ENCODE results near the gene POLA2. TPM values are rescaled to one million over a fixed set of nuclear protein-coding genes. Genes with fewer than 3 reads are reported as not detected.

Gene POLA2
- total and polyA plus RNA-seq, 9 of the 15 experiments (the other 6 are each of a cell fraction or from before 2014, with no cell fraction given), result 2.7 to 134 (median 44.4) TPM

DNA sequence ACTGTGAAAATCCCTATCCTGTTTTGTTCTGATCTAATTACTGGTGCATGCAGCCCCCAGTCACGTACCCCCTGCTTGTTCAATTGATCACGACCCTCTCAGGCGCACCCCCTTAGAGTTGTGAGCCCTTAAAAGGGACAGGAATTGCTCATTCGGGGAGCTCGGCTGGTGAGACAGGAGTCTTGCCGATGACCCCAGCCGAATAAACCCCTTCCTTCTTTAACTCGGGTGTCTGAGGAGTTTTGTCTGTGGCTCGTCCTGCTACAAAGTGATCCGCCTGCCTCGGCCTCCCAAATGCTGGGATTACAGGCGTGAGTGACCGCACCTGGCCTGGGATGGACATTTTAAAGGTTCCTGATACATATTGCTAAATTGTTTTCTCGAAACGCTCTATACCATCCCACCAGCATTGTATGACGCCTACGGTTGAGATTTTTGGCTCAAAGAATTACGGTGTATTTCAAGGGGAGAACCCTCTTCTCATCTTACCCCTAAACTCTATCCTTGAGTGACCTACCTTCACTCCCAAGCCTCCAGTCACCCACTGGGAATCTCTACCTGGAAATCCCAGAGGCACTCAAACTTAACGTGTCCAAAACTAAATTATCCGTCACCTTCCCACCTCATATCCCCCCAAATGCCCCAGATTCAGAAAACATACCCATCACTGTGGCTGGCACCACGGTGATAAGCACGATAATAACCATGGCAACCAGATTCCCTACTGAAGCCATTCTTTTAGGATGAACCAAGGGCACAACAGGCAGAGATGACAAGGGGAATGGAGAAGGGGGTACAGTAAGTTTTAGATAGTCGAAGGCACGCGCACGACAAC lies 789 bp upstream of the POLA2 start (continued):
- TF ChIP-seq, protein P1, sequence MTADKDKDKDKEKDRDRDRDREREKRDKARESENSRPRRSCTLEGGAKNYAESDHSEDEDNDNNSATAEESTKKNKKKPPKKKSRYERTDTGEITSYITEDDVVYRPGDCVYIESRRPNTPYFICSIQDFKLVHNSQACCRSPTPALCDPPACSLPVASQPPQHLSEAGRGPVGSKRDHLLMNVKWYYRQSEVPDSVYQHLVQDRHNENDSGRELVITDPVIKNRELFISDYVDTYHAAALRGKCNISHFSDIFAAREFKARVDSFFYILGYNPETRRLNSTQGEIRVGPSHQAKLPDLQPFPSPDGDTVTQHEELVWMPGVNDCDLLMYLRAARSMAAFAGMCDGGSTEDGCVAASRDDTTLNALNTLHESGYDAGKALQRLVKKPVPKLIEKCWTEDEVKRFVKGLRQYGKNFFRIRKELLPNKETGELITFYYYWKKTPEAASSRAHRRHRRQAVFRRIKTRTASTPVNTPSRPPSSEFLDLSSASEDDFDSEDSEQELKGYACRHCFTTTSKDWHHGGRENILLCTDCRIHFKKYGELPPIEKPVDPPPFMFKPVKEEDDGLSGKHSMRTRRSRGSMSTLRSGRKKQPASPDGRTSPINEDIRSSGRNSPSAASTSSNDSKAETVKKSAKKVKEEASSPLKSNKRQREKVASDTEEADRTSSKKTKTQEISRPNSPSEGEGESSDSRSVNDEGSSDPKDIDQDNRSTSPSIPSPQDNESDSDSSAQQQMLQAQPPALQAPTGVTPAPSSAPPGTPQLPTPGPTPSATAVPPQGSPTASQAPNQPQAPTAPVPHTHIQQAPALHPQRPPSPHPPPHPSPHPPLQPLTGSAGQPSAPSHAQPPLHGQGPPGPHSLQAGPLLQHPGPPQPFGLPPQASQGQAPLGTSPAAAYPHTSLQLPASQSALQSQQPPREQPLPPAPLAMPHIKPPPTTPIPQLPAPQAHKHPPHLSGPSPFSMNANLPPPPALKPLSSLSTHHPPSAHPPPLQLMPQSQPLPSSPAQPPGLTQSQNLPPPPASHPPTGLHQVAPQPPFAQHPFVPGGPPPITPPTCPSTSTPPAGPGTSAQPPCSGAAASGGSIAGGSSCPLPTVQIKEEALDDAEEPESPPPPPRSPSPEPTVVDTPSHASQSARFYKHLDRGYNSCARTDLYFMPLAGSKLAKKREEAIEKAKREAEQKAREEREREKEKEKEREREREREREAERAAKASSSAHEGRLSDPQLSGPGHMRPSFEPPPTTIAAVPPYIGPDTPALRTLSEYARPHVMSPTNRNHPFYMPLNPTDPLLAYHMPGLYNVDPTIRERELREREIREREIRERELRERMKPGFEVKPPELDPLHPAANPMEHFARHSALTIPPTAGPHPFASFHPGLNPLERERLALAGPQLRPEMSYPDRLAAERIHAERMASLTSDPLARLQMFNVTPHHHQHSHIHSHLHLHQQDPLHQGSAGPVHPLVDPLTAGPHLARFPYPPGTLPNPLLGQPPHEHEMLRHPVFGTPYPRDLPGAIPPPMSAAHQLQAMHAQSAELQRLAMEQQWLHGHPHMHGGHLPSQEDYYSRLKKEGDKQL (CRISPR knock-in tag; IDR thresholded peaks at IDR 0.05; ENCODE audit: borderline replicate concordance), result no peak
- TF ChIP-seq KDM4B (IDR thresholded peaks at IDR 0.05; ENCODE audit: borderline replicate concordance in 2 of 2, low read depth in 1 of 2) (no peak), ZNF444 (CRISPR knock-in tag; IDR thresholded peaks at IDR 0.05) (no peak), ZNF253 (CRISPR knock-in tag; conservative IDR thresholded peaks at IDR 0.05) (no peak), POU5F1 (IDR thresholded peaks at IDR 0.05; ENCODE audit: borderline replicate concordance, low read depth, low read length, partially characterized antibody) (no peak), ZNF507 (tag; conservative IDR thresholded peaks at IDR 0.05) (no peak), ZNF140 (CRISPR knock-in tag; IDR thresholded peaks at IDR 0.05) (no peak), KAT7 (CRISPR knock-in tag; IDR thresholded peaks at IDR 0.05; ENCODE audit: borderline replicate concordance) (peak; percentile 51; the same call in 1 of the 2 replicates), ZBTB1 (CRISPR knock-in tag; IDR thresholded peaks at IDR 0.05; ENCODE audit: borderline replicate concordance, low read depth) (no peak), SRSF3 (IDR thresholded peaks at IDR 0.05; ENCODE audit: insufficient read depth, low read length) (no peak), ETV6 (IDR thresholded peaks at IDR 0.05; ENCODE audit: borderline replicate concordance in 1 of 2, low read depth in 2 of 2, low read length in 1 of 2) (no peak), ETV6 (CRISPR knock-in tag; IDR thresholded peaks at IDR 0.05; ENCODE audit: borderline replicate concordance) (no peak), ZNF778 (CRISPR knock-in tag; IDR thresholded peaks at IDR 0.05) (no peak), RFX7 (CRISPR knock-in tag; IDR thresholded peaks at IDR 0.05) (no peak), MTA3 (IDR thresholded peaks at IDR 0.05; ENCODE audit: borderline replicate concordance) (no peak)
- TF ChIP-seq, protein P2, sequence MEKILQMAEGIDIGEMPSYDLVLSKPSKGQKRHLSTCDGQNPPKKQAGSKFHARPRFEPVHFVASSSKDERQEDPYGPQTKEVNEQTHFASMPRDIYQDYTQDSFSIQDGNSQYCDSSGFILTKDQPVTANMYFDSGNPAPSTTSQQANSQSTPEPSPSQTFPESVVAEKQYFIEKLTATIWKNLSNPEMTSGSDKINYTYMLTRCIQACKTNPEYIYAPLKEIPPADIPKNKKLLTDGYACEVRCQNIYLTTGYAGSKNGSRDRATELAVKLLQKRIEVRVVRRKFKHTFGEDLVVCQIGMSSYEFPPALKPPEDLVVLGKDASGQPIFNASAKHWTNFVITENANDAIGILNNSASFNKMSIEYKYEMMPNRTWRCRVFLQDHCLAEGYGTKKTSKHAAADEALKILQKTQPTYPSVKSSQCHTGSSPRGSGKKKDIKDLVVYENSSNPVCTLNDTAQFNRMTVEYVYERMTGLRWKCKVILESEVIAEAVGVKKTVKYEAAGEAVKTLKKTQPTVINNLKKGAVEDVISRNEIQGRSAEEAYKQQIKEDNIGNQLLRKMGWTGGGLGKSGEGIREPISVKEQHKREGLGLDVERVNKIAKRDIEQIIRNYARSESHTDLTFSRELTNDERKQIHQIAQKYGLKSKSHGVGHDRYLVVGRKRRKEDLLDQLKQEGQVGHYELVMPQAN (IDR thresholded peaks at IDR 0.05; ENCODE audit: borderline replicate concordance), result peak; percentile 57
- TF ChIP-seq, protein P3, sequence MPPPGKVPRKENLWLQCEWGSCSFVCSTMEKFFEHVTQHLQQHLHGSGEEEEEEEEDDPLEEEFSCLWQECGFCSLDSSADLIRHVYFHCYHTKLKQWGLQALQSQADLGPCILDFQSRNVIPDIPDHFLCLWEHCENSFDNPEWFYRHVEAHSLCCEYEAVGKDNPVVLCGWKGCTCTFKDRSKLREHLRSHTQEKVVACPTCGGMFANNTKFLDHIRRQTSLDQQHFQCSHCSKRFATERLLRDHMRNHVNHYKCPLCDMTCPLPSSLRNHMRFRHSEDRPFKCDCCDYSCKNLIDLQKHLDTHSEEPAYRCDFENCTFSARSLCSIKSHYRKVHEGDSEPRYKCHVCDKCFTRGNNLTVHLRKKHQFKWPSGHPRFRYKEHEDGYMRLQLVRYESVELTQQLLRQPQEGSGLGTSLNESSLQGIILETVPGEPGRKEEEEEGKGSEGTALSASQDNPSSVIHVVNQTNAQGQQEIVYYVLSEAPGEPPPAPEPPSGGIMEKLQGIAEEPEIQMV (tag; conservative IDR thresholded peaks at IDR 0.05; ENCODE audit: low read depth), result 0 out of 2 replicates have a peak, but pooled peaks have one; percentile 44
